Measurements from ENCODE around the gene STK32B. TPM values are rescaled to one million over a fixed set of nuclear protein-coding genes. Genes with fewer than 3 reads are reported as not detected.

STK32B gene
- polyA plus RNA-seq, 6 donors from 2014 or later: 0.27 to 4.7 (median 1.2) TPM; not detected in 2

GRCh38 chr4:5463936-5464650 is 412.8 kb downstream of the STK32B start:
- no peaks in the 10 kb centered on the region for H3K4me1 Mint-ChIP-seq
- H3K9me3 Mint-ChIP-seq: peaks cover 0 to 1% (median 0%) of the 10 kb centered on the region in 7 donors
- ATAC-seq (ENCODE audit: low read depth in 2 of 2) (no peak), DNase-seq (no peak)
- no peaks in the 10 kb centered on the region for H3K36me3 Mint-ChIP-seq
- H3K4me3 Mint-ChIP-seq: no peak overlapping the region
- H3K27me3 Mint-ChIP-seq: no peaks in the 10 kb centered on the region
- H3K27ac Mint-ChIP-seq: peak overlapping the region in 1 of 6 donors; percentile 17

GRCh38 chr4:5465529-5465928 is 414.2 kb downstream of the STK32B start:
- Mint-ChIP-seq H3K4me1 (no peaks in the 10 kb centered on the region), H3K4me3 (no peak overlapping the region), H3K9me3 (peaks cover 0 to 1% (median 0%) of the 10 kb centered on the region in 7 donors), H3K36me3 (no peaks in the 10 kb centered on the region), H3K27ac (no peak overlapping the region), H3K27me3 (no peaks in the 10 kb centered on the region)
- no peak for ATAC-seq (ENCODE audit: low read depth in 2 of 2)
- no peak for DNase-seq

GRCh38 chr4:5465956-5466355 is 414.7 kb downstream of the STK32B start:
- Mint-ChIP-seq H3K4me1 (peaks cover 0 to under 1% (median 0%) of the 10 kb centered on the region in 3 donors), H3K27me3 (no peaks in the 10 kb centered on the region), H3K36me3 (no peaks in the 10 kb centered on the region), H3K4me3 (no peak overlapping the region), H3K9me3 (peaks cover 0 to 1% (median 0%) of the 10 kb centered on the region in 7 donors), H3K27ac (no peak overlapping the region)
- DNase-seq (no peak), ATAC-seq (ENCODE audit: low read depth in 2 of 2) (no peak)

GRCh38 chr4:5467111-5467510 is 415.8 kb downstream of the STK32B start:
- Mint-ChIP-seq H3K4me1 (peaks cover 0 to 3% (median 0%) of the 10 kb centered on the region in 3 donors), H3K36me3 (no peaks in the 10 kb centered on the region), H3K9me3 (peaks cover 0 to 1% (median 0%) of the 10 kb centered on the region in 7 donors), H3K27me3 (no peaks in the 10 kb centered on the region), H3K27ac (peak overlapping the region in 1 of 6 donors; percentile 6), H3K4me3 (no peak overlapping the region)
- DNase-seq: no peak
- ATAC-seq (ENCODE audit: low read depth in 2 of 2): no peak

- Mint-ChIP-seq H3K9me3 (peaks cover 0 to 1% (median 0%) of the 10 kb centered on the region in 7 donors), H3K36me3 (no peaks in the 10 kb centered on the region), H3K27ac (no peak overlapping the region), H3K4me3 (no peak overlapping the region), H3K27me3 (no peaks in the 10 kb centered on the region), H3K4me1 (peaks cover 0 to 3% (median 0%) of the 10 kb centered on the region in 3 donors)
- DNase-seq (no peak), ATAC-seq (ENCODE audit: low read depth in 2 of 2) (no peak)
Measured at GRCh38 chr4:5469151-5469775, 418.0 kb downstream of the STK32B start.

- no peak for DNase-seq
- ATAC-seq (ENCODE audit: low read depth in 2 of 2): no peak
- no peak overlapping the region for H3K27ac Mint-ChIP-seq
- no peaks in the 10 kb centered on the region for H3K36me3 Mint-ChIP-seq
- H3K4me1 Mint-ChIP-seq: peaks cover 0 to 3% (median 0%) of the 10 kb centered on the region in 3 donors
- peaks cover 0 to 1% (median 0%) of the 10 kb centered on the region in 7 donors for H3K9me3 Mint-ChIP-seq
- H3K27me3 Mint-ChIP-seq: no peaks in the 10 kb centered on the region
- no peak overlapping the region for H3K4me3 Mint-ChIP-seq
Measured at GRCh38 chr4:5469861-5470260, 418.6 kb downstream of the STK32B start.

GRCh38 chr4:5470318-5471198 is 419.3 kb downstream of the STK32B start:
- no peaks in the 10 kb centered on the region for H3K36me3 Mint-ChIP-seq
- no peaks in the 10 kb centered on the region for H3K27me3 Mint-ChIP-seq
- H3K9me3 Mint-ChIP-seq: peaks cover 0 to 1% (median 0%) of the 10 kb centered on the region in 7 donors
- H3K4me3 Mint-ChIP-seq: no peak overlapping the region
- no peak overlapping the region for H3K27ac Mint-ChIP-seq
- ATAC-seq (ENCODE audit: low read depth in 2 of 2) (no peak), DNase-seq (no peak)
- H3K4me1 Mint-ChIP-seq: peaks cover 0 to 3% (median 0%) of the 10 kb centered on the region in 3 donors

GRCh38 chr4:5471206-5471605 is 419.9 kb downstream of the STK32B start:
- Mint-ChIP-seq H3K27ac (no peak overlapping the region), H3K36me3 (no peaks in the 10 kb centered on the region), H3K4me1 (peaks cover 0 to 3% (median 0%) of the 10 kb centered on the region in 3 donors), H3K4me3 (no peak overlapping the region), H3K9me3 (peaks cover 0 to 1% (median 0%) of the 10 kb centered on the region in 7 donors), H3K27me3 (no peaks in the 10 kb centered on the region)
- no peak for DNase-seq
- no peak for ATAC-seq (ENCODE audit: low read depth in 2 of 2)

GRCh38 chr4:5471691-5472090 is 420.4 kb downstream of the STK32B start:
- H3K9me3 Mint-ChIP-seq: peaks cover 0 to 1% (median 0%) of the 10 kb centered on the region in 7 donors
- no peak overlapping the region for H3K4me3 Mint-ChIP-seq
- ATAC-seq (ENCODE audit: low read depth in 2 of 2): no peak
- H3K36me3 Mint-ChIP-seq: no peaks in the 10 kb centered on the region
- H3K27ac Mint-ChIP-seq: no peak overlapping the region
- no peak for DNase-seq
- H3K4me1 Mint-ChIP-seq: peaks cover 0 to 3% (median 0%) of the 10 kb centered on the region in 3 donors
- H3K27me3 Mint-ChIP-seq: no peaks in the 10 kb centered on the region

GRCh38 chr4:5472160-5472591 is 420.9 kb downstream of the STK32B start:
- DNase-seq (no peak), ATAC-seq (ENCODE audit: low read depth in 2 of 2) (no peak)
- no peaks in the 10 kb centered on the region for H3K27me3 Mint-ChIP-seq
- no peak overlapping the region for H3K4me3 Mint-ChIP-seq
- H3K36me3 Mint-ChIP-seq: no peaks in the 10 kb centered on the region
- peaks cover 0 to 1% (median 0%) of the 10 kb centered on the region in 7 donors for H3K9me3 Mint-ChIP-seq
- H3K27ac Mint-ChIP-seq: no peak overlapping the region
- H3K4me1 Mint-ChIP-seq: peaks cover 0 to 3% (median 0%) of the 10 kb centered on the region in 3 donors

GRCh38 chr4:5473125-5473524 is 421.8 kb downstream of the STK32B start:
- Mint-ChIP-seq H3K4me3 (no peak overlapping the region), H3K27ac (no peak overlapping the region), H3K4me1 (peaks cover 0 to 3% (median 0%) of the 10 kb centered on the region in 3 donors), H3K27me3 (no peaks in the 10 kb centered on the region), H3K36me3 (no peaks in the 10 kb centered on the region), H3K9me3 (peaks cover 0 to 1% (median 0%) of the 10 kb centered on the region in 7 donors)
- DNase-seq: no peak
- ATAC-seq (ENCODE audit: low read depth in 2 of 2): no peak

- no peak for ATAC-seq (ENCODE audit: low read depth in 2 of 2)
- Mint-ChIP-seq H3K27me3 (no peaks in the 10 kb centered on the region), H3K4me1 (peaks cover 0 to 3% (median 0%) of the 10 kb centered on the region in 3 donors), H3K4me3 (peak overlapping the region in 1 of 8 donors; percentile 16), H3K9me3 (no peaks in the 10 kb centered on the region), H3K27ac (no peak overlapping the region), H3K36me3 (no peaks in the 10 kb centered on the region)
- DNase-seq: no peak
Measured at GRCh38 chr4:5474756-5475155, 423.5 kb downstream of the STK32B start.

GRCh38 chr4:5477613-5478012 is 426.3 kb downstream of the STK32B start:
- Mint-ChIP-seq H3K27me3 (no peaks in the 10 kb centered on the region), H3K4me1 (no peaks in the 10 kb centered on the region), H3K27ac (no peak overlapping the region), H3K4me3 (no peak overlapping the region), H3K9me3 (peaks cover 0 to 9% (median 3%) of the 10 kb centered on the region in 7 donors), H3K36me3 (no peaks in the 10 kb centered on the region)
- DNase-seq: no peak
- no peak for ATAC-seq (ENCODE audit: low read depth in 2 of 2)

Data from naive B cell (primary cell).